Measurements from ENCODE around the gene ZC3H12C. TPM values are rescaled to one million over a fixed set of nuclear protein-coding genes. Genes with fewer than 3 reads are reported as not detected.

Gene ZC3H12C
- total and polyA plus RNA-seq, 2 of the 13 experiments (the other 11 are each of a cell fraction or from before 2014, with no cell fraction given), result 2.4 to 5.7 TPM

GRCh38 chr11:110141812-110142211 is 48.6 kb downstream of the ZC3H12C start:
- H3K79me2 ChIP-seq (ENCODE audit: insufficient read depth, low read length), result no peaks in the 10 kb centered on the region
- H3K4me2 ChIP-seq (ENCODE audit: low read depth, low read length), result no peak overlapping the region
- ChIA-PET POLR2A (no interaction called here), CTCF (ENCODE audit: low intra/inter-chr PET ratio, low total read pairs) (no interaction called here)
- in situ Hi-C loops (cut with HindIII; ENCODE audit: extremely low pct_ligation_motif_present, low pct_unique_long_range_greater_than_20kb), result no loop called here
- DNase-seq (ENCODE audit: low spot score) (no peak), FAIRE-seq (no peak), ATAC-seq (no peak)
- no TSS peak for BruUV-seq (replicated peaks)
- no peaks in the 10 kb centered on the region for H3K27me3 ChIP-seq (ENCODE audit: control insufficient read depth in 1 of 2, insufficient read depth in 2 of 2, low read length in 2 of 2)
- H3K4me1 ChIP-seq (ENCODE audit: insufficient read depth, low read length), result no peaks in the 10 kb centered on the region
- no peak overlapping the region for H3K9ac ChIP-seq (ENCODE audit: insufficient read depth, low read depth, low read length)
- TF ChIP-seq, protein P1, sequence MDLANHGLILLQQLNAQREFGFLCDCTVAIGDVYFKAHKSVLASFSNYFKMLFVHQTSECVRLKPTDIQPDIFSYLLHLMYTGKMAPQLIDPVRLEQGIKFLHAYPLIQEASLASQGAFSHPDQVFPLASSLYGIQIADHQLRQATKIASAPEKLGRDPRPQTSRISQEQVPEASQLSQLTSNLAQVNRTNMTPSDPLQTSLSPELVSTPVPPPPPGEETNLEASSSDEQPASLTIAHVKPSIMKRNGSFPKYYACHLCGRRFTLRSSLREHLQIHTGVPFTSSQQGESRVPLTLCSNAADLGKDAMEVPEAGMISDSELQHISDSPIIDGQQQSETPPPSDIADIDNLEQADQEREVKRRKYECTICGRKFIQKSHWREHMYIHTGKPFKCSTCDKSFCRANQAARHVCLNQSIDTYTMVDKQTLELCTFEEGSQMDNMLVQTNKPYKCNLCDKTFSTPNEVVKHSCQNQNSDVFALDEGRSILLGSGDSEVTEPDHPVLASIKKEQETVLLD (CRISPR knock-in tag; IDR thresholded peaks at IDR 0.05; ENCODE audit: low read depth), result no peak
- TF ChIP-seq, protein P2, sequence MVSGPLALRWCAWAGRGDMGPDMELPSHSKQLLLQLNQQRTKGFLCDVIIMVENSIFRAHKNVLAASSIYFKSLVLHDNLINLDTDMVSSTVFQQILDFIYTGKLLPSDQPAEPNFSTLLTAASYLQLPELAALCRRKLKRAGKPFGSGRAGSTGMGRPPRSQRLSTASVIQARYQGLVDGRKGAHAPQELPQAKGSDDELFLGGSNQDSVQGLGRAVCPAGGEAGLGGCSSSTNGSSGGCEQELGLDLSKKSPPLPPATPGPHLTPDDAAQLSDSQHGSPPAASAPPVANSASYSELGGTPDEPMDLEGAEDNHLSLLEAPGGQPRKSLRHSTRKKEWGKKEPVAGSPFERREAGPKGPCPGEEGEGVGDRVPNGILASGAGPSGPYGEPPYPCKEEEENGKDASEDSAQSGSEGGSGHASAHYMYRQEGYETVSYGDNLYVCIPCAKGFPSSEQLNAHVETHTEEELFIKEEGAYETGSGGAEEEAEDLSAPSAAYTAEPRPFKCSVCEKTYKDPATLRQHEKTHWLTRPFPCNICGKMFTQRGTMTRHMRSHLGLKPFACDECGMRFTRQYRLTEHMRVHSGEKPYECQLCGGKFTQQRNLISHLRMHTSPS (CRISPR knock-in tag; IDR thresholded peaks at IDR 0.05; ENCODE audit: low read depth), result no peak
- TF ChIP-seq CREB1 (IDR thresholded peaks at IDR 0.05) (no peak), CREB1 (CRISPR knock-in tag; IDR thresholded peaks at IDR 0.05) (no peak), ZNF766 (CRISPR knock-in tag; IDR thresholded peaks at IDR 0.05; ENCODE audit: borderline replicate concordance) (no peak), MIXL1 (CRISPR knock-in tag; IDR thresholded peaks at IDR 0.05) (no peak)
- no peak overlapping the region for H3K4me3 ChIP-seq (replicated peaks in 1 of 3; ENCODE audit: insufficient read depth in 1 of 3, low read depth in 2 of 3, low read length in 3 of 3)
- H3K36me3 ChIP-seq (replicated peaks in 1 of 2; ENCODE audit: control insufficient read depth in 1 of 2, insufficient read depth in 2 of 2, low read length in 2 of 2), result no peaks in the 10 kb centered on the region
- intact Hi-C loops (cut with micrococcal nuclease; ENCODE audit: unreplicated experiment), result no loop called here
- no peaks in the 10 kb centered on the region for H3K9me3 ChIP-seq (ENCODE audit: low read length)
- no peak overlapping the region for H3K27ac ChIP-seq (ENCODE audit: extremely low read length, insufficient read depth, low read length)
- no peaks in the 10 kb centered on the region for H4K20me1 ChIP-seq (ENCODE audit: insufficient read depth, low read length)
- no peak overlapping the region for H2AFZ ChIP-seq (ENCODE audit: low read length)
